ENCODE measurements around the gene LRRC27.
"Not testable (repeated sequence)": the region's sequence is repeated elsewhere in the genome, so short reads cannot be mapped to it uniquely, and the experiment has no call there.

LRRC27 gene

GRCh38 chr10:132385389-132385667 is 53.3 kb downstream of the LRRC27 start:
- Histone ChIP-seq H3K4me2 (ENCODE audit: low read length) (no peak overlapping the region), H3K9me3 (ENCODE audit: insufficient read depth, low read length) (no peaks in the 10 kb centered on the region), H3K9ac (ENCODE audit: low read length) (no peak overlapping the region), H3K27ac (ENCODE audit: low read length) (no peak overlapping the region), H3K36me3 (replicated peaks; ENCODE audit: low read depth, low read length) (no peaks in the 10 kb centered on the region), H3K4me1 (ENCODE audit: low read length) (peaks cover 11% of the 10 kb centered on the region), H4K20me1 (ENCODE audit: insufficient read depth, low read length) (no peaks in the 10 kb centered on the region), H2AFZ (ENCODE audit: low read depth, low read length) (no peak overlapping the region), H3K4me3 (ENCODE audit: low read length) (no peak overlapping the region), H3K79me2 (ENCODE audit: low read length) (no peaks in the 10 kb centered on the region), H3K27me3 (ENCODE audit: low read depth, low read length) (no peaks in the 10 kb centered on the region)
- TF ChIP-seq CTCF (IDR thresholded peaks at IDR 0.05; ENCODE audit: low read depth, low read length) (no peak), EZH2phosphoT487 (IDR thresholded peaks at IDR 0.05; ENCODE audit: low read depth) (no peak)

GRCh38 chr10:132385721-132386418 is 53.9 kb downstream of the LRRC27 start:
- Histone ChIP-seq H3K27ac (ENCODE audit: low read length) (no peak overlapping the region), H3K4me2 (ENCODE audit: low read length) (no peak overlapping the region), H2AFZ (ENCODE audit: low read depth, low read length) (no peak overlapping the region), H3K9me3 (ENCODE audit: insufficient read depth, low read length) (no peaks in the 10 kb centered on the region), H3K36me3 (replicated peaks; ENCODE audit: low read depth, low read length) (no peaks in the 10 kb centered on the region), H3K4me1 (ENCODE audit: low read length) (peaks cover 11% of the 10 kb centered on the region), H3K9ac (ENCODE audit: low read length) (no peak overlapping the region), H3K79me2 (ENCODE audit: low read length) (no peaks in the 10 kb centered on the region), H4K20me1 (ENCODE audit: insufficient read depth, low read length) (no peaks in the 10 kb centered on the region), H3K4me3 (ENCODE audit: low read length) (no peak overlapping the region), H3K27me3 (ENCODE audit: low read depth, low read length) (no peaks in the 10 kb centered on the region)
- TF ChIP-seq EZH2phosphoT487 (IDR thresholded peaks at IDR 0.05; ENCODE audit: low read depth) (no peak), CTCF (IDR thresholded peaks at IDR 0.05; ENCODE audit: low read depth, low read length) (no peak)

- no peaks in the 10 kb centered on the region for H3K79me2 ChIP-seq (ENCODE audit: low read length)
- H4K20me1 ChIP-seq (ENCODE audit: insufficient read depth, low read length): no peaks in the 10 kb centered on the region
- no peak overlapping the region for H3K4me3 ChIP-seq (ENCODE audit: low read length)
- no peak overlapping the region for H2AFZ ChIP-seq (ENCODE audit: low read depth, low read length)
- no peaks in the 10 kb centered on the region for H3K9me3 ChIP-seq (ENCODE audit: insufficient read depth, low read length)
- H3K4me1 ChIP-seq (ENCODE audit: low read length): peaks cover 11% of the 10 kb centered on the region
- TF ChIP-seq CTCF (IDR thresholded peaks at IDR 0.05; ENCODE audit: low read depth, low read length) (no peak), EZH2phosphoT487 (IDR thresholded peaks at IDR 0.05; ENCODE audit: low read depth) (no peak)
- H3K27me3 ChIP-seq (ENCODE audit: low read depth, low read length): no peaks in the 10 kb centered on the region
- no peak overlapping the region for H3K27ac ChIP-seq (ENCODE audit: low read length)
- no peaks in the 10 kb centered on the region for H3K36me3 ChIP-seq (replicated peaks; ENCODE audit: low read depth, low read length)
- H3K4me2 ChIP-seq (ENCODE audit: low read length): no peak overlapping the region
- no peak overlapping the region for H3K9ac ChIP-seq (ENCODE audit: low read length)
These were observed 54.4 kb downstream of the LRRC27 start for GRCh38 chr10:132386419-132386831.

GRCh38 chr10:132386896-132387295 is 54.9 kb downstream of the LRRC27 start:
- not testable (repeated sequence) for H3K9ac ChIP-seq (ENCODE audit: low read length); H2AFZ ChIP-seq (ENCODE audit: low read depth, low read length); H3K27ac ChIP-seq (ENCODE audit: low read length); H3K4me3 ChIP-seq (ENCODE audit: low read length); H3K36me3 ChIP-seq (replicated peaks; ENCODE audit: low read depth, low read length); H3K9me3 ChIP-seq (ENCODE audit: insufficient read depth, low read length); H3K4me2 ChIP-seq (ENCODE audit: low read length); H4K20me1 ChIP-seq (ENCODE audit: insufficient read depth, low read length); H3K79me2 ChIP-seq (ENCODE audit: low read length); H3K27me3 ChIP-seq (ENCODE audit: low read depth, low read length)
- H3K4me1 ChIP-seq (ENCODE audit: low read length): peaks cover 11% of the 10 kb centered on the region

Data from OCI-LY3 (cell line).